IPS-NIHi7 (cell line): ENCODE measurements around the gene AQP5.

Experiments
- DNase-seq: peaks from one replicate; pipeline ENCODE4 v3.0.0; 2012; ENCODE audit warnings: mixed read lengths; ENCODE audit errors: extremely low spot score

The AQP5 gene

GRCh38 chr12:49961111-49961922 lies at the start of gene AQP5:
Gene AQP5 (plus strand): TSS chr12:49961872. CDS start chr12:49962018, 146 bp downstream.
- DNase-seq, result peak; percentile 57

- no peak for DNase-seq
These were observed 49.1 kb upstream of the AQP5 start for GRCh38 chr12:49912345-49913255.

DNA sequence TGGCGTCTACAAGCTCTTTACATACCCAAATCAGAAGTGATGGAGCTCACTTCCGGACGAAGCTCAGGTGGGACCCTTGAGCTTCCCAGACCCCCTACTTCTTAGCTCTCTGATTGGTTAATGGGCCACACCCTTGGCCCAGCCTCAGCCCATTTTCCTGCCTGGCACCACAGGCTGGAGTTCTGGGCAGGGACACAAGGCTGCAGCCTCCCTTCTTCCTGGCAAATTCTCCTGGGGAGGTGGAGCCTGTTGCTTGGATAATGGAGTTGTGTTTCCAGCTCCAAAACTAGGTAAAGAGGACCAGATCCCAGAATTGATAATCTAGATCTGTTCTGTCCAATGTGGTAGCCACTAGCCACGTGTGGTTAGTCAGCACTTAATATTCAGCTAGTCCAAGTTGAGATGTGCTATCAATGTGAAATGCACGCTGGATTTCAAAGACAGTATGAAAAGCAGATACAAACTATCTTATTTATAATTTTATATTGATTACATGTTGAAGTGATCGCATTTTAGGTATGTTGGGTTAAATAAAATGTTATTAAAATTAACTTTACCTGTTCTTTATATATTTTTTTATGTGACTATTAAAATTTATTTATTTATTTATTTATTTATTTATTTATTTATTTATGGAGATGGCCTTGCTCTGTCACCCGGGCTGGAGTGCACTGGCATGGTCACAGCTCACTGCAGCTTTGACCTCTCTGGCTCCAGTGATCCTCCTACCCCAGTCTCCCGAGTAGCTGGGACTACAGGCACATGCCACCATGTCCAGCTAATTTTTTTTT lies 45.3 kb upstream of the AQP5 start:
- no peak for DNase-seq

DNA sequence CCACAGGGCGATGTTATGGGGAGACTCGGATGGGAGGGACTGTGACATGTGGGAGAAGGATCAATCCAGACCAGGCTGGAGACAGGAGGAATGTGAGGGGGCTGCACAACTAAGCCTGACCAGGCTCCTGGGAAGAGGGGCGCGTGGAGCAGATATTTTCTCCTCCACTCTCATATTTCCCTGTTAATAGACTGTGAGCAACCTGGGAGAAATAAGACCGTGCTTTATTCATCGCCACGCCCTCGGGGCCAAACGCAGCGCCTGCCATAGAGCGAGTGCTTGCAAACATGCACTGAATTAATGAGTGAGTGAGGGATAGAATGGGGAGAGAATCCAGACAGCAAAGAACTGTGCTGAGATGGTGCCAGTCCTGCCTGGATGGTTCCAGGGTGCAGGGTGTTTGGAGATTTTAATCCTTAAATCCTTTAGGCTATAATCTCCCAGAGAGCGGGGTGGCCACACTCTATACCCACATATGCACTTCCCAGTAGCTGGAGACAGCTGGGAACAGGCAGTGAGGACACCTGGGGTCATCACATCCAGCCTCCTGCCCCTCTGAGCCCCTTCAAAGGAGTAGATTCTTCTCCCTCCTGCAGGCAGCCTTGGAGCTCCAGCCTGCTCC lies 44.4 kb upstream of the AQP5 start:
- DNase-seq, result no peak

- no peak for DNase-seq
These were observed 43.9 kb upstream of the AQP5 start for GRCh38 chr12:49917788-49918173.

- DNase-seq, result no peak
These were observed 41.3 kb upstream of the AQP5 start for GRCh38 chr12:49920241-49920914.

- DNase-seq, result no peak
These were observed 40.8 kb upstream of the AQP5 start for GRCh38 chr12:49920915-49921286.

DNA sequence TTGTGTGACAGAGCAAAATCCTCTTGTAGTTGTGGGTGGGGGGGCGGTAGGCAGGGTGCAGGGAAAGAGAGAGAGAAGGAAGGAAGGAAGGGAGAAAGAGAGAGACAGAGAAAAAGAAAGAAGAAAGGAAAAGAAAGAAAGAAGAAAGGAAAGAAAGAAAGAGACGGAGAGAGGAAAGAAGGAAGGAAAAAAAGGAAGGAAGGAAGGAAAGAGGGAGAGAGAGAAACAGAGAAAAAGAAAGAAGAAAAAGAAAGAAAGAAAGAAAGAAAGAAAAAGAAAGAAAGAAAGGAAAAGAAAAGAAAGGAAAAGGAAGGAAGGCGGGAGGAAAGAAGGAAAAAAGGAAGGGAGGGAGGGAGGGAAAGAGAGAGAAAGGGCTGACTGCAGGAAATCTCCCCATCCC lies 40.4 kb upstream of the AQP5 start:
- DNase-seq, result no peak

GRCh38 chr12:49921936-49922335 lies 39.7 kb upstream of the AQP5 start:
- no peak for DNase-seq

DNA sequence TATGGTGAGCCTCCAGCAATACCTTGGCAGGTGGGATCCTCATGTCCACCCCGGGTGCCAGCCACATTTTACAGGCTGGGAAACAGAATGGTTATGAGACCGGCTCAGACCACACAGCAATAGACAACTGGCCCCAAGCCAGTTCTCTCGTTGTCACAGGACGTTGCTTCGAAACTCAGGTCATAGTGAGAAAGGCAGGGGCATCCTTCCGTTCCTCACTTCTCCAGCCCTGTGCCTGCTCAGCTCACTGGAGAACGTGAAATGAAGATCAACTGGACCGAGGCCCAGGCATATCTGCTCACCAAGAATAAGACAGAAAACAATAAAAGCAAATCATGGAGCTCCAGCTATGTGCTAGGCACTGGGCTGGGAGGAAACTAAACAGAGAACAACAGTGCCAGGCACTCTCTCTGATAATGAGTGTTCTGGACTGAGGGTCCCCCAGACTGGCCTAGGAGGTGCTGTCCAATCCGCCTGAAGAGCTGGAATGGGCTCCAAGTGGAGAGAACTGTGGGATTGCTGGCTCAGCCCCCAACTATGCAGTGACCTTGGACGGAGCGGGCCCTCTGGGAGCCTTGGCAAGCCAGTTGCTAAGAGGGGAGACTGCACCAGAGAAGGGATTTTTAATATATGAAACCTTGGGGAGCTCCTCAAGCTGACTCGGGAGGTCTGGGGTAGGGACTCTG lies 39.2 kb upstream of the AQP5 start:
- DNase-seq, result no peak

GRCh38 chr12:49923035-49923644 lies 38.5 kb upstream of the AQP5 start:
- no peak for DNase-seq

DNA sequence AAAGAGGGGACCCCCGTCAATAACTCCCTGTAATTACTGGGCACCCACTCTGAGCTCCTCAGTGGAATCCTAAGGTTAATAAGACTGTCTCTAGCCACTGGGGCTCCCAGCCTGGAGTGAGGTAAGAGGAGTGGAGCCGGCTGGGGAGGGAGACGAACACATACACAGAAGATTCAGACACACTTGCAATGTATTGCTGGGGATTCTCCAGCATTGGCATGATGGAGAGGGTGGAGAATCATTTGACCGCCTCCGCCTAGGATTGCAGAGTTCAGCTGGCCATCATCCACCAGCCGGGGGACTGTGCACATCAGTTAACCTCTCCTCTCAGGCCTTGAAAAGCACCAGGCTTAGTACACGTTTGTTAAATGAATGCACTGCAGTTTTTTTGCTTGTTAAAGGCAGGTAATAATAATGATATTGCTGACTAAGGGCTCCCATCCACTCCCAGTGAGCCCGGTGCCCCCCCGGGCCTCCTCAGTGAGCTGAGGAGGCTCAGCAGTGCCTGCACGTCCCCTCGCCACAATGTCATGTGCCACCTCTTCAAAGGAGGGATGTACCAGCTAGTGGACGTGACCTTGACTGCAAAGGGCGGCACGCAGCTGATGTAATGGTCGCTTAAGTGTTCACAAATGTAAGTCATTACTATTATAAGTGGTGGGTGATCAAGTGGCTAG lies 37.7 kb upstream of the AQP5 start:
- DNase-seq, result no peak

DNA sequence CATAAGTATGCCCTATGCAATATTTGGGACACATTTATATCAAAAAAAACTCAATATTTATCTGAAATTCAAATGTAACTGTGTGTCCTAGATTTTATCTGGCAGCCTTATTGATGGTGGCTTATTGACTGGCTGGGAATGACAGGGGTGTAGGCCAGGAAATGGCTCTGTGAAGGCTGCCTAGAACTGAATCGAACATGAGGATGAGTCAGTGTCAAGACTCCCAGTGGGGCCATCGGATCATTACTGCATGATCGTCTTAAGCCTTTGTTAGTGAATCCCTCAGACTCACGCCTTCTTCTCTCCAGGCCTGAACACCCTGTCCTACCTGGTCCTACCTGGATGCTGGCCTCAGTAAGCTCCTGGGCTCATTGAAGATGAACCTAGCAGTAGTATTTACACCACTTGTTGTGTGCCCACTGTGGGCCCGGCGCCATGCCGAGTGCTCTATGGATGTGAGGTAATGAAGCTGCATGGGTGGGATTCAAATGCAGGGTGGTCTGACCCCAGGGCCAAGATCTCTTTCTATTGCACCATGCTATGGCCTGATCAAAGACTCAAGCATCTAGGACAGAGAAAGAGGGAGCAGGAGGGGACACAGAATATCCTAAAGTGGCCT lies 36.9 kb upstream of the AQP5 start:
- DNase-seq, result no peak

- no peak for DNase-seq
These were observed 36.1 kb upstream of the AQP5 start for GRCh38 chr12:49925433-49926204.

GRCh38 chr12:49928471-49928870 lies 33.2 kb upstream of the AQP5 start:
- no peak for DNase-seq

DNA sequence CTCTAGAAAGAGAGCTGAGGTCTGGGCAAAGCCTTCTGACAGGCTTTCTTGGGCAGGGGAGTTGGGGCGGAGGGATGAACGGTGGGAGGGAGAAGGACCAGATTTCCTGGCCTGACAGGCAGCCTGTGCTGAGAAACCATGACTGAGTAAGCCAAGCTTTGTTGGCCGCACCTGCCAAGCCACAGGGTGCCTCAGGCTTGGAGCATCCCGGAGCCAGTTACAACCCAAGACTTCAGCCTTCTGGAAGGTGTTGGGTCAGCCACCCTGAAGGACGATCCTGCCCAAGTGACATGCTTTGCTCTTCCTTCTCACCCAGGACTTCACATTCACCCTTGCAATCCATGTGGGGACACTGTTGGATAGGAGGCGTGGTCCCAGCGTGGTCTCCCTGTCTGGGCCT lies 32.1 kb upstream of the AQP5 start:
- no peak for DNase-seq

GRCh38 chr12:49930515-49931288 lies 31.0 kb upstream of the AQP5 start:
- no peak for DNase-seq
